ENCODE data around the gene CAMK2G.

CAMK2G gene

DNA sequence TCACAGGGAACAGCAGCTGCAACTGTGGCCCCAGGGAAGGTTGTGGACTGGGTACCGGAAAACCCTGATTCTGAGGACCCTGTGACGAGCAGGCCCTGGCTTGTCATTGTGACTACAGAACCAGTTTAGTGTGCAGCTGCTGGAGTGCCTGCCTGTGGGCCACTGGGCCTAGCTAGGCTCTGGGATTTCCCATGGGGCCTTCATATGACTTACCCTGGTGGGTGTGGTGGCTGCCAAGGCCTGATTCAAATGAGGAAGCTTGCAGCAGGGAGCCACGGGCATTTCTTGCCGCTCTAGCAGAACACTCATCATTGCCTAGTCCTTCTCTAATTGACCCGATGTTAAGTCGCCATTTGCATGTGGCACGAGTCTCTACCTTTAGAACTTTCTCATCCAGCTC is 14.7 kb upstream of the CAMK2G start:
- TF ChIP-seq EZH2phosphoT487 (conservative IDR thresholded peaks at IDR 0.05; ENCODE audit: low read length) = no peak
- TF ChIP-seq, protein P1, sequence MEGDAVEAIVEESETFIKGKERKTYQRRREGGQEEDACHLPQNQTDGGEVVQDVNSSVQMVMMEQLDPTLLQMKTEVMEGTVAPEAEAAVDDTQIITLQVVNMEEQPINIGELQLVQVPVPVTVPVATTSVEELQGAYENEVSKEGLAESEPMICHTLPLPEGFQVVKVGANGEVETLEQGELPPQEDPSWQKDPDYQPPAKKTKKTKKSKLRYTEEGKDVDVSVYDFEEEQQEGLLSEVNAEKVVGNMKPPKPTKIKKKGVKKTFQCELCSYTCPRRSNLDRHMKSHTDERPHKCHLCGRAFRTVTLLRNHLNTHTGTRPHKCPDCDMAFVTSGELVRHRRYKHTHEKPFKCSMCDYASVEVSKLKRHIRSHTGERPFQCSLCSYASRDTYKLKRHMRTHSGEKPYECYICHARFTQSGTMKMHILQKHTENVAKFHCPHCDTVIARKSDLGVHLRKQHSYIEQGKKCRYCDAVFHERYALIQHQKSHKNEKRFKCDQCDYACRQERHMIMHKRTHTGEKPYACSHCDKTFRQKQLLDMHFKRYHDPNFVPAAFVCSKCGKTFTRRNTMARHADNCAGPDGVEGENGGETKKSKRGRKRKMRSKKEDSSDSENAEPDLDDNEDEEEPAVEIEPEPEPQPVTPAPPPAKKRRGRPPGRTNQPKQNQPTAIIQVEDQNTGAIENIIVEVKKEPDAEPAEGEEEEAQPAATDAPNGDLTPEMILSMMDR (IDR thresholded peaks at IDR 0.05; ENCODE audit: insufficient read depth, low read length, poor library complexity, severe bottlenecking) = no peak
- Histone ChIP-seq H3K79me2 (ENCODE audit: insufficient read depth, low read length) (no peaks in the 10 kb centered on the region), H3K9me3 (ENCODE audit: insufficient read depth, low read length) (no peaks in the 10 kb centered on the region), H3K27me3 (ENCODE audit: low read length) (no peaks in the 10 kb centered on the region), H2AFZ (ENCODE audit: low read depth, low read length, severe bottlenecking) (no peak overlapping the region), H3K4me3 (ENCODE audit: insufficient read depth, low read length, poor library complexity, severe bottlenecking) (no peak overlapping the region), H3K9ac (ENCODE audit: low read length) (no peak overlapping the region), H3K4me2 (ENCODE audit: low read depth, low read length, poor library complexity, severe bottlenecking) (no peak overlapping the region), H3F3A (ENCODE audit: insufficient read depth) (no peaks in the 10 kb centered on the region), H3K27ac (ENCODE audit: low read depth, low read length) (no peak overlapping the region), H3K36me3 (ENCODE audit: low read length) (no peaks in the 10 kb centered on the region), H3K9me2 (replicated peaks; ENCODE audit: insufficient read depth, low read length) (no peaks in the 10 kb centered on the region), H4K20me1 (ENCODE audit: low read depth, low read length) (no peaks in the 10 kb centered on the region)

DNA sequence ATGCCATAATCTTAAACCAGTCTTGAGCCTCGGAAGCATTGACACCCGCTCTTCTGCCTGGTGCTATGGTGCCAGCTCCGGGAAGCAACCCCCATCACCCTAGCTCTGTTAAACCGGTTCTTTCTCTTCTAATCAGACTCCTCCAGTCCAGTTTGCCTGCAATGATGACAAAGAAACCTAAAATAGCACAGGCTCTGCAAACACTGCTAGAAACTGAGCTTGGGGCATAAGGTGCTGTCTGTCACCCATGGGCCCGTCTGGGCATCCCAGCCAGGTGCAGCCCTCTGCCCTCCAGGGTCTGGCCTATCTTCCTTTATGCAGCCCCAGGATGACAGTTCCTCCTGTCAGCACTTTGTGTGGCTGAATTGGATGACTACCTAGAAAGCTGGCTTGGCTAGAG is 14.2 kb upstream of the CAMK2G start:
- Histone ChIP-seq H2AFZ (ENCODE audit: low read depth, low read length, severe bottlenecking) (no peak overlapping the region), H3K4me2 (ENCODE audit: low read depth, low read length, poor library complexity, severe bottlenecking) (no peak overlapping the region), H3K9me2 (replicated peaks; ENCODE audit: insufficient read depth, low read length) (no peaks in the 10 kb centered on the region), H3K79me2 (ENCODE audit: insufficient read depth, low read length) (no peaks in the 10 kb centered on the region), H4K20me1 (ENCODE audit: low read depth, low read length) (no peaks in the 10 kb centered on the region), H3K9ac (ENCODE audit: low read length) (no peak overlapping the region), H3K4me3 (ENCODE audit: insufficient read depth, low read length, poor library complexity, severe bottlenecking) (no peak overlapping the region), H3K9me3 (ENCODE audit: insufficient read depth, low read length) (no peaks in the 10 kb centered on the region), H3F3A (ENCODE audit: insufficient read depth) (no peaks in the 10 kb centered on the region), H3K27me3 (ENCODE audit: low read length) (no peaks in the 10 kb centered on the region), H3K27ac (ENCODE audit: low read depth, low read length) (no peak overlapping the region), H3K36me3 (ENCODE audit: low read length) (no peaks in the 10 kb centered on the region)
- TF ChIP-seq EZH2phosphoT487 (conservative IDR thresholded peaks at IDR 0.05; ENCODE audit: low read length) = no peak
- TF ChIP-seq, protein P1 (IDR thresholded peaks at IDR 0.05; ENCODE audit: insufficient read depth, low read length, poor library complexity, severe bottlenecking) = no peak

DNA sequence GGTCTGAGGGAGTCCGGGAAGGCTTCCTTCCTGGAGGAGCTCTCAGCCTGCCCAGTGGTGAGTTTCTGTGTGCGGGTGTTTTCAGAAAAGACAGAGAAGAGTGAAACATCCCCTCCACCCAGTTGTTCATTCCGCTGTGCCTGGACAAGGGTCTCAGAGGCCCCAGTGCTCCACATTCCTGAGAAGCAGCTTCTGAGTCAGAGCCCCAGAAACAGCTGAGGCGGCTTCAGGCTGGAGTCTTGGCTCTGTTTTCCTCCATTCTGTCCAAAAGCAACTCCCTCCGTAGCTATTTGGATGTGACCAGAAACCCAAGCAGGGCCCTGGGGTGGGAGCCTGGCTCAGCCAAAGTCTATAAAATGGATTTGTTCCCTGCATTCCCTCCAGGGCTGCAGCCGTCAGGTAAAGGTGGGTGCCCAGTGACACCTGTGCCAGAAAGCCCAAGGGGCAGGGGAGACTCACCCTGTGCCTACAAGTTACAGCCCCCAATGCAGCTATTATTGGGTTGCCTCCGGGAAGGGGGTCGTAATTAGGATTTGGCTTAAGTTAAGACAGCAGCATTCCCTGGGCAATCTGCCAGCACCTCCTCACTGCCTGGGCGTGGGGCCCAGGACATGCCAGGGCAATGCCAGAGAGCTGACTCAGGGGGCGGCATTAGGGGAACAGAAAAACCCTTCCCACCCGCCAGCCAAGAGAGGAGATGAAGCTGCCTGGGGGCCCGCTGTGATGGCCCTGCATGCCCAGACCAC is 13.1 kb upstream of the CAMK2G start:
- no peak overlapping the region for H2AFZ ChIP-seq (ENCODE audit: low read depth, low read length, severe bottlenecking)
- H3K36me3 ChIP-seq (ENCODE audit: low read length) = no peaks in the 10 kb centered on the region
- H3K9me2 ChIP-seq (replicated peaks; ENCODE audit: insufficient read depth, low read length) = no peaks in the 10 kb centered on the region
- no peaks in the 10 kb centered on the region for H3F3A ChIP-seq (ENCODE audit: insufficient read depth)
- H3K4me2 ChIP-seq (ENCODE audit: low read depth, low read length, poor library complexity, severe bottlenecking) = no peak overlapping the region
- H3K27ac ChIP-seq (ENCODE audit: low read depth, low read length) = no peak overlapping the region
- no peaks in the 10 kb centered on the region for H3K79me2 ChIP-seq (ENCODE audit: insufficient read depth, low read length)
- H3K4me3 ChIP-seq (ENCODE audit: insufficient read depth, low read length, poor library complexity, severe bottlenecking) = no peak overlapping the region
- no peak overlapping the region for H3K9ac ChIP-seq (ENCODE audit: low read length)
- no peaks in the 10 kb centered on the region for H3K9me3 ChIP-seq (ENCODE audit: insufficient read depth, low read length)
- no peaks in the 10 kb centered on the region for H4K20me1 ChIP-seq (ENCODE audit: low read depth, low read length)
- no peaks in the 10 kb centered on the region for H3K27me3 ChIP-seq (ENCODE audit: low read length)
- TF ChIP-seq, protein P1 (IDR thresholded peaks at IDR 0.05; ENCODE audit: insufficient read depth, low read length, poor library complexity, severe bottlenecking) = no peak
- TF ChIP-seq EZH2phosphoT487 (conservative IDR thresholded peaks at IDR 0.05; ENCODE audit: low read length) = no peak

Measured in SU-DHL-6 (cell line).